Stimulated activated CD8-positive, alpha-beta memory T cell treated with anti-CD3 and anti-CD28 coated beads, Interleukin-4, amount 100 ng/mL, for 48 hours (primary cell): ENCODE results near the gene PXDN.
"Not testable (repeated sequence)": the region's sequence is repeated elsewhere in the genome, so short reads cannot be mapped to it uniquely, and the experiment has no call there.

Experiments used
- DNase-seq: peaks from one replicate; pipeline ENCODE4 v3.0.0-alpha.2; 2020

Gene PXDN

GRCh38 chr2:1718339-1719220 lies 25.7 kb downstream of the PXDN start:
- no peak for DNase-seq

DNA sequence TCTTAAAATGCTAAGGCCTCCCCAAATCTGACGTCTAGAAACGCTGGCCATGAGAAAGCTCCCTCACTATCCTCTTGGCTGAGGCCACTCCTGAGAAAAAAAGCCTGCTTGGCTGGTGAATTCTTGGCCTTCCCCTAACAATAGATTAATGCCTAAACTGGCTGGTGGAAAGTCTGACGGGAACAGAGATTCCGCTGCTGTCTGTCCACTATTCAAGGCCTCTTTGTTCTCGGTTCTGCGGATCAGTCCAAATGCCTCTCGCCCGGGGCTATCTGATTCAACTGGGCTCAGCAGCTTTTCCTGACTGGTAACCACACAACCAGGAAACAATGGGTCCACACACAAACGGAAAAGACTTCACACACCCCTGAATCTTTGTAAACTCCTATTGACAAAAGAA lies 27.2 kb downstream of the PXDN start:
- DNase-seq: no peak

- no peak for DNase-seq
Observed at GRCh38 chr2:1716441-1716840, 27.9 kb downstream of the PXDN start.

GRCh38 chr2:1716014-1716305 lies 28.4 kb downstream of the PXDN start:
- not testable (repeated sequence) for DNase-seq

GRCh38 chr2:1715184-1716013 lies 28.9 kb downstream of the PXDN start:
- no peak for DNase-seq

DNA sequence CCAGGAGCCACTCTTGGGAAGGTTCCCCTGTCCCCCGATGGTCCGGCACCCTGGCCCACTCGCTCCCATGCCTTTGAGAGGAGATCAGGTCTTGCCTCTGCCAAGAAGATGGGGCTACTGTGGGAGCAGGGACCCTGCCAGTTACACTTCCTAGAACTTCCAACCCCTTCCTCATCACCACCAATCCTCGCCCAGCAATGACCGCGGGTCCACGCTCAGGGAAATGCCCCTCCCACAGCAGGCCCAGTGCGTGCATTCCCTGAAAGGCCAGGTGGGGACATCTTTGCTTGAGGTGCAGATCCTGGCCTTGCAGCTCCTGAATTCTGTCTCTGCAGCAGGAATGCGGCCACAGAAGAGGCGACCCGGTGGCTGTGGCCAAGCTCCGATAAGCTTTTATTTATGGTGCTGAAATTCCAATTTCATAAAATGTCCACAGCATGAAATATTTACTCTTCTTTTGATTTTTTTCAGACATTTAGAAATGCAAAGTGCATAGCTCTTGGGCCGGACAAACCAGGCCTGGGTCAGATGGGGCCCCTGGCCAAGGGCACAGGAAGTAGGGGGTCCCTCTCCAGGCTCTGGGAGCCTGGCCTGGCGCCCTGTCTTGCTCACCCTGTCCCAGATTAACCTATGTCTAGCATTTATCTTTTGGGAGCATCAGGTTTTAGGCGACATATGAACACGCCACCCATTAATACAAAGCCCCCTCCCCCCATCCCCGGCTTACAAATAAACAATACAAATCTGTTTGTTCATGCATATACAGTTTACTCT lies 29.8 kb downstream of the PXDN start:
- DNase-seq: no peak

DNA sequence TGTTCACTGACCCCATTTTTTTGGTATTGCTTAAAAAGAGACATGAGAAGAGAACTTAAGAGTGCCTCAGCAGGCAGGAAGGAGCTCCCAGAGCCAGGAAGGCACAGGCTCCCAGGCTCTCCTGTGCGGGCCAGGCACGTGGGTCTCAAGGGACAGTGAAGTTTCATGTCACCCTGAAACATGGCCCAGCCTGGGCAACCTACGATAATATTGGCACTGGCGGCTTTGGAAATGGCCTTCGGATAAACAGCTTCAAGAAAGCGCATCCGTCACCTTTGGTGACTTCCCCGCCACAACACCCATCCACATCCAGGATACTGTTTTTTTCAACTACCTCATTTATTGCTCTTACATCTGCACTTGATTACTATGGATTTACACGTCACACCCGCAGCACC lies 30.5 kb downstream of the PXDN start:
- DNase-seq: no peak

- DNase-seq: no peak
Observed at GRCh38 chr2:1713142-1713838, 31.0 kb downstream of the PXDN start.

DNA sequence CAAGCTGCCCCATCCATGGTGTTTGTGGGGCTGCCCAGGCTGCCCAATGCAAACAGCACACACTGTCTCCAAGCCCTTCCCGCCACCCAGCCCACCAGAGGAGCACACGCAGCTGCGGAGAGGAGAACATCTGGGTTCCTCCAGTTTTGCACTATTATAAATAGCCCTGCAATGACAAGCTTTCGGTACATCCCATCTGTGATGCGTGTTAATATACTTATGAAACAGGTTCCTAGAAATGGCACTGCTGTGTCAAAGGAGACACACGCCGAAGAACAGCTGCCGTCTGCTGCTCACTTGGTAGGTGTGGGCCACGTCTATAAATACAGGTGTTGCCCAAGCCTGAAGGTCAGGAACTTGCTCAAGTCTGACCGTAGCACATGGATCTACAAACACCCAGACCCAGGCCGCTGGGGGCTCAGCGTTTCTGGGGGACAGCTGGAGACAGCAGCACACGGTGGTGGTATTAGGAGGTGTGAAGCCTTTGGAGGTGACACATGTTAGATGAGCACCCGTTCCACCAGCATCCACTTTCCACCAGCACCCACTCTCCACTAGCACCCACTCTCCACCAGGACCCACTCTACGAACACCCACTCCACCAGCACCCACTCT lies 34.3 kb downstream of the PXDN start:
- DNase-seq: no peak

- no peak for DNase-seq
Observed at GRCh38 chr2:1709335-1709605, 35.0 kb downstream of the PXDN start.

DNA sequence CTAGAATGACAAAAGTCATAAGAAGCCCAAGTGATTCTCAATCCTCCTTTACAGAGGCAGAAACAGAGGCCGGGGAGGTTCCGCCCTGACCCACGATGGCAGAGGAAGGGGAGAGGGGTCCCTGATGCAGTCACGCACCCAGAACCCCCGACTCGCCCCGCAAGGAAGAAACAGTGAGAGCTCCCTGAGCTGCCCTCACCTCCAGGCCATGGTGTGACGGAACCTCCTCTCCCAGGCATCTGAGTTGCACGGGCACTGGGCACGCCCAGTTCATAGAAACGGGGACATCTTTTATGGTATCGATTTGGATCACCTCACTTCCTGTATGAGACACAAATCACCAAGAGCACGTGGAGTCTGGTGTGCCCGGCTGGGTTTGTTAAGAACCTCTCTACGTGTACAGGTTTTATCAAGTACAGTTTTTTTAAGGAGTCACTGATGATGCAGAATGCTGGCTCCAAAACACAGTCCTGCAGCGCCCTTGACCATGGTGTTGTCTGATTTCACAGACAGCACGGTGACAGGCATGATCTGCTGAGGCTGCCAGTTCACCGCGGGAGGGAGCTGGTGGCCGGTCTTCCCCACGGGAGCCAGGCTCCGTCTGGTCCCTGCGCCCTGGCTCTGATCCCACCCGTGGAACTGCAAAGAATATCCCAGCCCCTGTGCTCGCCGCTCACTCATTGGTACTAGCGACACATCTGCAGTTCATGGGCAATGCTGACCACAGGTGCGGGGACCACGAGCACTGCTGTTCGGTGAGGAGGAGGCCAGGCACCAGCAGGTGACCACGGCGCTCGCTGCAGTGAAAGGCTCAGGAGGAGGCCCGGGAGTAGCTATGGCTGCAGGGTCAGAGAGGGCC lies 35.6 kb downstream of the PXDN start:
- no peak for DNase-seq

DNA sequence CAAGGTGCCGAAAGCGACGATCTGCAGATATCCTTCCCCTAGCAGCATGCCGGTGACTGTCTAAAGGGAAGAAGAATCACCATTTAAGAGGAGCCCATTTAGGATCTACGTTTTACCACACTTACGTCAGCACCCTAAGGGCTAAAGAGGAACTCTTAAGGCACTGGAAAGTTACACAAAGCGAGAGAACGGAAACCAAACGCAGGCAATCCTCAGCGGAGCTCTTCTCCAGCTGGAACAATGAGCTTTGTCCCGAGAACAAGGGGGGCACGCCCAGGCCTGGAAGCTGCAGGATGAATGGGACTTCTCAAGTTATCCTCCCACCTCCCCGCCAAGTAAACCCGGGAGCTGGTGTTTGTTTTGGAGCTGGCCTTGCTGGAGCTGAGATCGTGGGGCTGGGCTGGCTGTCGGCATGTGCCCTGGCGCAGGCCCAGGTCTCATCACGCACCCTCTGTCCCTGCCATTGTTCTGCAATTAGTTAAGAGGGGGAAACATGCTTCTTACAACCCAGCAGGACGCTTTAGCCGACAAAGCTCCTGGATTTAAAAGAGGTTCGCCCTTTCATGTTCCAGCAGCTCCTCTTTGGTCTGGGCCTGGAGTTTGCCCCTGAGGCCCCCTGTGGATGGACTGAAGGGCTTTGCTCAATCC lies 36.4 kb downstream of the PXDN start:
- no peak for DNase-seq

DNA sequence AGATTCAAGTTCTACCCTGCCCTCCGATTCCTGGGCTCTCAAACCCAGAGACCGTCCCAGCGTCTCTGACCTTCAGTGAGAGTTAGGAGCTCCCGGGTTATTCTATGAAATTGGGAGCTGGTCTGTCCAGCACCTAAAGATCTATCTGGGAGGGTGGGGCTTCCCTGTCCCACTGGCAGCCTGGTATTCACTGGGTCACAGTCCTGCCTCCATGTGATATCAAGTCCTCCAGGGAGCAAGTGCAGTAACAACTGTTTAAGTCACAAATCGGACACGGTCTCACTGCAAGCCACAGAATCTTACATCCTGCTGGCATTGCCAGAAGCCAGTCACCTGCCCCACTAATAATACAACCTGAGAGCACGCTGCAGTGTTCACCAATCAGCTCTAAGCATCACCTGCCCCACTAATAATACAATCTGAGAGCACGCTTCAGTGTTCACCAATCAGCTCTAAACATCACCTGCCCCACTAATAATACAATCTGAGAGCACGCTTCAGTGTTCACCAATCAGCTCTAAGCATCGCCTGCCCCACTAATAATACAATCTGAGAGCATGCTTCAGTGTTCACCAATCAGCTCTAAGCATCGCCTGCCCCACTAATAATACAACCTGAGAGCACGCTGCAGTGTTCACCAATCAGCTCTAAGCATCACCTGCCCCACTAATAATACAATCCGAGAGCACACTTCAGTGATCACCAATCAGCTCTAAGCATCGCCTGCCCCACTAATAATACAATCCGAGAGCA lies 38.0 kb downstream of the PXDN start:
- not testable (repeated sequence) for DNase-seq

DNA sequence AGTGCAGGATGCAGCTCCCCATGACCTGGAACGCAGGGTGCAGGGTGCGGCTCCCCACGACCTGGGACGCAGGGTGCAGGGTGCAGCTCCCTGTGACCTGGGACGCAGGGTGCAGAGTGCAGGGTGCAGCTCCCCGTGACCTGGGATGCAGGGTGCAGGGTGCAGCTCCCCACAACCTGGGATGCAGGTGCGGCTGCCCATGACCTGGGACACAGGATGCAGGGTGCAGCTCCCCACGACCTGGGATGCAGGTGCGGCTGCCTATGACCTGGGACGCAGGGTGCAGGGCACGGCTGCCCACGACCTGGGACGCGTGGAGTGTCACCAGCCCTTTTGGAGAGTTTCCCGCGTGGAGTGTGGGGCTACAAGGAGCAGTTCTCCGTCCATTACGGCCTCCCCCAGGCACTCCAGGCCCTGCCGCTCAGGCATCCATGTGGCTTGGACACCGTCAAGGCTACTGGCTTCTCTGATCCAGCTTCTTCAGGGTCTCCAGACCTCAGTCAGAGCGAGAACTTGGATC lies 38.7 kb downstream of the PXDN start:
- no peak for DNase-seq

GRCh38 chr2:1704631-1705556 lies 39.4 kb downstream of the PXDN start:
- DNase-seq: no peak

DNA sequence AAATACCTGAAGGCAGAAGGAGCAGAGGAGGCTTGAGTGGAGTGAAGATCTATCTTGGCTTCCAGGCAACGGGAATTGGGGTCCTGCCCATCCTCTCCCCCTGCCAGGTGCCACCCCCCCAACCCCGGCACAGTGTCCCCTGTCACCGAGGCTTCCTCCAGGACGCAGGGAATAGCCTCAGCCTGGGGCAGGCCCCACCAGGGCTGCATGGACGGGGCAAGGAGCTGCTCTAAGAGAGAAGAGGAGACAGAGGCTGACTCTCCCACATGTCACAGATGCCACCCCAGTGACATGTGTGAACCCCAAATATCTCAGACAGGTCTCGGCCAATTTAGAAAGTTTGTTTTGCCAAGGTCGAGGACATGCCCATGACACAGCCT lies 42.1 kb downstream of the PXDN start:
- no peak for DNase-seq

DNA sequence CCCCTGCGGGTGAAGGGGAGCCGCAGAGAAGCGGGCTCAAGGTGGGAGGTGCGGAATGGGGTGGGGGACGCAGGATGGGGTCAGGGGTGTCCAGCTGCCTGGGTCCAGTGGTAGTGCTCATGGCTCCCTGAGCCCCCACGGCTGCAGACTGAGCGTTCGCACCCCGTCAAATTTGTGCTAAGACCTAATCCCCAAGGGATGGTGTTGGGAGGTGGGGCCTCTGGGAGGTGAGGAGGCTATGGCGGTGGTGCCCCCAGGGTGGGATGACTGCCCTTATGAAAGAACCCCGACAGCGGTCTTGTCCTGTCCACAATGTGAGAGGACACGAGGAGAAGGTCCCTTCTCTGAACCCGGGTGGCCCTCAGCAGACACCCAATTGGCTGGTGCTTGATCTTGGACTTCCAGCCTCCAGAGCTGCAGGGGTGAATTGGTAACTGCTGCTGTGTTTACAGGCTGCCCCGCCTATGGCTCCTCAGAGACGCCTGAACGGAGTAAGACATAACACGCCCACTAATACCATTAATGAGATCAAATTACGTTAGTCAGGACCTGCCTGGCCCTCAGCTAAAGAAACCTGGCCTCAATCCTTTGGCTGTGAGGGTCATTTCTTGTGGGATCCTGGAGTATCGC lies 42.6 kb downstream of the PXDN start:
- no peak for DNase-seq

- DNase-seq: no peak
Observed at GRCh38 chr2:1701020-1701419, 43.3 kb downstream of the PXDN start.

DNA sequence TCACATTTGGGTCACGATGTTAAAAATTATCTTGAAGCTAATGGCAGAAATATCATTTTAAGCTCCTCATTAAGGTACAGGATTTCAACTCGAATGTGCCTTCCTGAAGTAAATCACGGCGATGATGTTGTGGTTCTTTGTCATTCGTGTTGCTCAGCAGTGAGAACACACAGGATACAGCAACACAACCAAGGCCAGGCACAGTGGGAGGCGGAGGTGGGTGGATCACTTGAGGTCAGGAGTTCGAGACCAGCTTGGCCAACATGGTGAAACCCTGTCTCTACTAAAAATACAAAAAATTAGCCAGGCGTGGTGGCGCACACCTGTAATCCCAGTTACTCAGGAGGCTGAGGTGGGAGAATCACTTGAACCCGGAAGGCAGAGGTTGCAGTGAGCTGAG lies 43.9 kb downstream of the PXDN start:
- DNase-seq: not testable (repeated sequence)
